ENCODE data around the gene NAA15.
"Not testable (repeated sequence)": the region's sequence is repeated elsewhere in the genome, so short reads cannot be mapped to it uniquely, and the experiment has no call there.

The NAA15 gene

GRCh38 chr4:139304920-139305319 is 3.6 kb downstream of the NAA15 start:
- H3K27ac ChIP-seq, result no peak overlapping the region
- DNase-seq (ENCODE audit: low spot score), result no peak
- no peak for TF ChIP-seq CTCF (conservative IDR thresholded peaks at IDR 0.05; ENCODE audit: low read depth)
- POLR2A ChIA-PET (ENCODE audit: low non-redundant PET), result no interaction called here
- CTCF ChIA-PET, result no interaction called here

DNA sequence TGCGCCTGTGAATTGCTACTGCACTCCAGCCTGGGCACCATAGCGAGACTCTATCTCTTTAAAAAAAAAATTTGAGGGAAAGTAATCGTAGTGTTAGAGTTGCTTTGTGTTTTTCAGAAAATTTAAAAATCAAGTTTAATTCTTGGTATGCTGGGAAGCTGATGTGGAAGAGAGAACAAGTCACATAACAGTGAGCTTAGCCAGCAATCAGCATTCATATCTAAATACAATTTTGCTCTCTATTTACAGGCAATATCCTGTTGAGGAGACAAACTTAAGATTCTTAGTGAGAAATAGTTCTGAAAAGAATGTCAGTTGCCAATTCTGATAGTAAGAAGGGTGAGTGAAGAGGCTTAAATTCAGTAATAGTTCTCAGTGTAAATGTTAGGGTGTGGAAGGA is 10.6 kb downstream of the NAA15 start:
- DNase-seq (ENCODE audit: low spot score), result no peak
- no peak for TF ChIP-seq CTCF (conservative IDR thresholded peaks at IDR 0.05; ENCODE audit: low read depth)
- CTCF ChIA-PET, result interaction anchor here (0.6 kb wide), 1 partner anchor 167 kb away, joined by 3 read pairs; no protein-coding TSS in a partner anchor
- H3K27ac ChIP-seq, result no peak overlapping the region
- POLR2A ChIA-PET (ENCODE audit: low non-redundant PET), result no interaction called here

- POLR2A ChIA-PET (ENCODE audit: low non-redundant PET), result no interaction called here
- no peak for TF ChIP-seq CTCF (conservative IDR thresholded peaks at IDR 0.05; ENCODE audit: low read depth)
- H3K27ac ChIP-seq, result 0 out of 2 replicates have a peak overlapping the region, but pooled peaks have one; percentile 34
- no peak for DNase-seq (ENCODE audit: low spot score)
- CTCF ChIA-PET, result no interaction called here
Observed at GRCh38 chr4:139312552-139313332, 11.4 kb downstream of the NAA15 start.

DNA sequence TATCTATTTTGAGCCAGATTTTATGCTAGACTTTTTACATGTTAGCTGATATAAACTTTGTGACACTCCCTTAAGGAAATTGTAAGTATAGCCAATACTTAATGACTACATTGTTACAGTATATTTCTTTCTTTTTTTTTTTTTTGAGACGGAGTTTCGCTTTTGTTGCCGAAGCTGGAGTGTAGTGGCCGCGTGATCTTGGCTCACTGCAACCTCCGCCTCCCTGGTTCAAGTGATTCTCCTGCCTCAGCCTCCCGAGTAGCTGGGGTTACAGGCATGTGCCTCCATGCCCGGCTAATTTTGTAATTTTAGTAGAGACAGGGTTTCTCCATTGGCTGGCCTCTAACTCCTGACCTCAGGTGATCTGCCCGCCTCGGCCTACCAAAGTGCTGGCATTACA is 12.1 kb downstream of the NAA15 start:
- H3K27ac ChIP-seq, result peak overlapping the region; percentile 32; the same call in 1 of the 2 replicates
- DNase-seq (ENCODE audit: low spot score); POLR2A ChIA-PET (ENCODE audit: low non-redundant PET); CTCF ChIA-PET: not testable (repeated sequence)

DNA sequence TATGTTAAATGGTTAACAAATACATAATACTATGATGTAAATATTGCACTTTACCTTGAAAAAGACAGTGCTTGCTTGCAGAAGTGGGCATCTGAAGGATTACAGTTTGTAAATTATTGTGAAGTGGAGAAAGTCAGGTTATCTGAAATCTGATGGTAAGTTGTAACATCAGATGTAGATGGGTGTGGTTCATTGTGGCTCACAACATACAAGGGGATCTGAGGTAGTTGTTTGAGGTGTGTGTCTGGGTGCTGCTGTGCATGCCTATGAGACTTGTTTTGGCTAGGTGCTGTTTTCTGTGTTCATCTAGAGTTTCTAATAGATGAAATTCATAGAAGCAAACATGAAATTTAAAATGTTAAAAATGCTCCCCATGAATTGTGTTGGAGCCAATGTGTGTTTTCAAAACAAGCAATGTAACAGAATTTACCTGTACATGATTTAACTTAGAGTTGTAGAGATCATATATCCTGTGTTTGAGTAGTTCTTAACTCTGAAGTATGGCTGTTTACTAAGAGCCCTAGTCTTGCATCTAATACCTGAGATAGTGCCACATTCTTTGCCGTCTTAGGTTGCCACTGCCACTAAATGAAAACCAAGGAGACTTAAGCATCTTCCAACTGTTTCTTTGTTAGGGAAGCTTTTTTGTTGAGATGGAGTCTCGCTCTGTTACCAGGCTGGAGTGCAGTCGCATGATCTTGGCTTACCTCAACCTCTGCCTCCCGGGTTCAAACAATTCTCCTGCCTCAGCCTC is 12.9 kb downstream of the NAA15 start:
- CTCF ChIA-PET, result no interaction called here

DNA sequence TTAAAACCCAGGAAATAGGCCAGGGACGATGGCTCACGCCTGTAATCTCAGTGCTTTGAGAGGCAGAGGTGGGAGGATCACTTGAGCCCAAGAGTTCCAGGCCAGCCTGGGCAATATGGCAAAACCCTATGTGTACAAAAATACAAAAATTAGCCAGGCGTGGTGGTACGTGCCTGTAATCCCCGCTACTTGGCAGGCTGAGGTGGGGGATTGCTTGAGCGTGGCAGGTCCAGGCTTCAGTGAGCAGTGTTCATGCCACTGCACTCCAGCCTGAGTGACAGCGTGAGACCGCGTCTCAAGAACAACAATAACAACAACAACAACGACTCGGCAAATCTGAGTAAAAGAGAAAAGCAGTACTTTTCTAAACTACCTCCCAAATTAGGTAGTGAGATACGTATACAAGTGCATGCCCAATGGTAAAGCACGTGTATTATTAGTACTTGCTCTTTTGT is 13.9 kb downstream of the NAA15 start:
- CTCF ChIA-PET, result no interaction called here
- POLR2A ChIA-PET (ENCODE audit: low non-redundant PET), result no interaction called here
- no peak for TF ChIP-seq CTCF (conservative IDR thresholded peaks at IDR 0.05; ENCODE audit: low read depth)
- peak overlapping the region; percentile 35; the same call in 1 of the 2 replicates for H3K27ac ChIP-seq
- no peak for DNase-seq (ENCODE audit: low spot score)

More for the DNA sequence above, 12.9 kb downstream of the NAA15 start:
- no peak for DNase-seq (ENCODE audit: low spot score)
- no peak overlapping the region for H3K27ac ChIP-seq
- POLR2A ChIA-PET (ENCODE audit: low non-redundant PET), result no interaction called here
- no peak for TF ChIP-seq CTCF (conservative IDR thresholded peaks at IDR 0.05; ENCODE audit: low read depth)

DNA sequence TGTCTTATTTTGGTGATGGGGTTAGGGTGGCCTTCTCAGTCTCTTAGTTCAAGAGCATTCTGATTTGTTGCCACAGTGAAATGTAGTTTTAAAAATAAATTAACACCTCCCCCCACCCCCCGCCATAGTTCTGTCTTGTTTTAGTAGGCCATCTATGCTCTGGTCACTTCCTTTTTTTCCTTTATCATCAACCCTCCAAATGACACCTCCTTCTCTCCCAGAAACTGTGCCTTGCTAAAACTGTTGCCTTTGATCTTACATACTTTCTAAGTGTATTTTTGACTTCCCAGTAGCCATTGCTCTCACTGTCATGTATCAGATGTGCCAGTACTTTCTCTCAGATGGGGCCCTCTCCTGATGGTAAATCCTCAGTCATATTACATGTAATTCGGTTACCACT is 15.4 kb downstream of the NAA15 start:
- POLR2A ChIA-PET (ENCODE audit: low non-redundant PET), result no interaction called here
- DNase-seq (ENCODE audit: low spot score), result no peak
- CTCF ChIA-PET, result no interaction called here

More for the DNA sequence above, 15.4 kb downstream of the NAA15 start:
- no peak for TF ChIP-seq CTCF (conservative IDR thresholded peaks at IDR 0.05; ENCODE audit: low read depth)
- H3K27ac ChIP-seq, result no peak overlapping the region
